Stromal cell of bone marrow (primary cell): ENCODE measurements around the gene MAML2.
A peak's percentile ranks its signal among the peaks of the same experiment; 100 is the strongest.

Experiments
- DNase-seq: peaks from one replicate; pipeline ENCODE4 v3.0.0-alpha.2; 2012; ENCODE audit warnings: low read depth

The MAML2 gene

GRCh38 chr11:96098511-96099241 lies 244.3 kb downstream of the MAML2 start:
- DNase-seq = no peak

GRCh38 chr11:96097844-96098421 lies 245.1 kb downstream of the MAML2 start:
- DNase-seq = no peak

- no peak for DNase-seq
Observed at GRCh38 chr11:96096360-96096759, 246.6 kb downstream of the MAML2 start.

GRCh38 chr11:96095884-96096303 lies 247.1 kb downstream of the MAML2 start:
- DNase-seq = no peak

GRCh38 chr11:96094156-96094555 lies 248.8 kb downstream of the MAML2 start:
- DNase-seq = no peak

- no peak for DNase-seq
Observed at GRCh38 chr11:96092511-96092910, 250.5 kb downstream of the MAML2 start.

GRCh38 chr11:96091476-96091875 lies 251.5 kb downstream of the MAML2 start:
- no peak for DNase-seq

- DNase-seq = peak; percentile 65
Observed at GRCh38 chr11:96090711-96091110, 252.3 kb downstream of the MAML2 start.

- no peak for DNase-seq
Observed at GRCh38 chr11:96088914-96089313, 254.1 kb downstream of the MAML2 start.

- DNase-seq = no peak
Observed at GRCh38 chr11:96086111-96086510, 256.9 kb downstream of the MAML2 start.

- no peak for DNase-seq
Observed at GRCh38 chr11:96085319-96085930, 257.6 kb downstream of the MAML2 start.

- DNase-seq = no peak
Observed at GRCh38 chr11:96084610-96085318, 258.2 kb downstream of the MAML2 start.

GRCh38 chr11:96082936-96083335 lies 260.1 kb downstream of the MAML2 start:
- DNase-seq = no peak

- no peak for DNase-seq
Observed at GRCh38 chr11:96082002-96082899, 260.7 kb downstream of the MAML2 start.

GRCh38 chr11:96081561-96081960 lies 261.4 kb downstream of the MAML2 start:
- no peak for DNase-seq

GRCh38 chr11:96079691-96080090 lies 263.3 kb downstream of the MAML2 start:
- no peak for DNase-seq

GRCh38 chr11:96075532-96075959 lies 267.4 kb downstream of the MAML2 start:
- DNase-seq = no peak

- no peak for DNase-seq
Observed at GRCh38 chr11:96074551-96075310, 268.3 kb downstream of the MAML2 start.

GRCh38 chr11:96073536-96073935 lies 269.5 kb downstream of the MAML2 start:
- DNase-seq = no peak

- DNase-seq = no peak
Observed at GRCh38 chr11:96072592-96072991, 270.4 kb downstream of the MAML2 start.

- DNase-seq = no peak
Observed at GRCh38 chr11:96070453-96070852, 272.5 kb downstream of the MAML2 start.
